ENCODE data around the gene HYDIN.
"Not testable (repeated sequence)": the region's sequence is repeated elsewhere in the genome, so short reads cannot be mapped to it uniquely, and the experiment has no call there.

The HYDIN gene

GRCh38 chr16:71229344-71229743 is 1.2 kb downstream of the HYDIN start:
- DNase-seq (ENCODE audit: low read depth, low spot score), result no peak
- no peak overlapping the region for H3K4me3 ChIP-seq (ENCODE audit: low read length)

GRCh38 chr16:71226229-71227141 is 4.0 kb downstream of the HYDIN start:
- H3K4me3 ChIP-seq (ENCODE audit: low read length), result no peak overlapping the region
- DNase-seq (ENCODE audit: low read depth, low spot score), result no peak

- H3K4me3 ChIP-seq (ENCODE audit: low read length), result no peak overlapping the region
- DNase-seq (ENCODE audit: low read depth, low spot score), result no peak
These were observed 5.4 kb downstream of the HYDIN start for GRCh38 chr16:71225145-71225544.

- DNase-seq (ENCODE audit: low read depth, low spot score), result no peak
- H3K4me3 ChIP-seq (ENCODE audit: low read length), result no peak overlapping the region
These were observed 12.1 kb downstream of the HYDIN start for GRCh38 chr16:71218306-71218963.

GRCh38 chr16:71217506-71217905 is 13.0 kb downstream of the HYDIN start:
- DNase-seq (ENCODE audit: low read depth, low spot score), result no peak
- no peak overlapping the region for H3K4me3 ChIP-seq (ENCODE audit: low read length)

GRCh38 chr16:71216714-71217113 is 13.8 kb downstream of the HYDIN start:
- no peak overlapping the region for H3K4me3 ChIP-seq (ENCODE audit: low read length)
- no peak for DNase-seq (ENCODE audit: low read depth, low spot score)

GRCh38 chr16:71214746-71215381 is 15.7 kb downstream of the HYDIN start:
- no peak overlapping the region for H3K4me3 ChIP-seq (ENCODE audit: low read length)
- no peak for DNase-seq (ENCODE audit: low read depth, low spot score)

GRCh38 chr16:71205482-71206131 is 24.9 kb downstream of the HYDIN start:
- no peak for DNase-seq (ENCODE audit: low read depth, low spot score)
- no peak overlapping the region for H3K4me3 ChIP-seq (ENCODE audit: low read length)

- no peak overlapping the region for H3K4me3 ChIP-seq (ENCODE audit: low read length)
- DNase-seq (ENCODE audit: low read depth, low spot score), result no peak
These were observed 26.9 kb downstream of the HYDIN start for GRCh38 chr16:71203631-71204030.

- no peak overlapping the region for H3K4me3 ChIP-seq (ENCODE audit: low read length)
- no peak for DNase-seq (ENCODE audit: low read depth, low spot score)
These were observed 29.0 kb downstream of the HYDIN start for GRCh38 chr16:71201556-71201955.

GRCh38 chr16:71201054-71201453 is 29.5 kb downstream of the HYDIN start:
- no peak for DNase-seq (ENCODE audit: low read depth, low spot score)
- no peak overlapping the region for H3K4me3 ChIP-seq (ENCODE audit: low read length)

- no peak overlapping the region for H3K4me3 ChIP-seq (ENCODE audit: low read length)
- no peak for DNase-seq (ENCODE audit: low read depth, low spot score)
These were observed 32.1 kb downstream of the HYDIN start for GRCh38 chr16:71198408-71198807.

- H3K4me3 ChIP-seq (ENCODE audit: low read length), result no peak overlapping the region
- no peak for DNase-seq (ENCODE audit: low read depth, low spot score)
These were observed 38.1 kb downstream of the HYDIN start for GRCh38 chr16:71192387-71192786.

GRCh38 chr16:71188956-71189712 is 41.4 kb downstream of the HYDIN start:
- H3K4me3 ChIP-seq (ENCODE audit: low read length), result no peak overlapping the region
- DNase-seq (ENCODE audit: low read depth, low spot score), result no peak

GRCh38 chr16:71185347-71185746 is 45.2 kb downstream of the HYDIN start:
- DNase-seq (ENCODE audit: low read depth, low spot score), result no peak
- H3K4me3 ChIP-seq (ENCODE audit: low read length), result no peak overlapping the region

- DNase-seq (ENCODE audit: low read depth, low spot score), result no peak
- H3K4me3 ChIP-seq (ENCODE audit: low read length), result no peak overlapping the region
These were observed 51.0 kb downstream of the HYDIN start for GRCh38 chr16:71179569-71179968.

- H3K4me3 ChIP-seq (ENCODE audit: low read length), result no peak overlapping the region
- DNase-seq (ENCODE audit: low read depth, low spot score), result no peak
These were observed 57.9 kb downstream of the HYDIN start for GRCh38 chr16:71172481-71173207.

- not testable (repeated sequence) for DNase-seq (ENCODE audit: low read depth, low spot score); H3K4me3 ChIP-seq (ENCODE audit: low read length)
These were observed 69.5 kb downstream of the HYDIN start for GRCh38 chr16:71161007-71161406.

All from Jurkat, Clone E6-1 (cell line).